GM18511 (cell line): ENCODE results near the gene COX6B2.
"Not testable (repeated sequence)": the region's sequence is repeated elsewhere in the genome, so short reads cannot be mapped to it uniquely, and the experiment has no call there.

Experiments used
- ATAC-seq: cut with Tn5 transposase; IDR thresholded peaks from one replicate; pipeline ENCODE4 v1.9.1; 2021; ENCODE audit warnings: mild to moderate bottlenecking, moderate library complexity; ENCODE audit not compliant: unreplicated experiment

COX6B2 gene

GRCh38 chr19:55354698-55355212 lies at the start of gene COX6B2:
Gene COX6B2, minus strand, starts transcription at chr19:55354719. Its CDS starts 198 bp downstream, at chr19:55354521.
- ATAC-seq: no peak

DNA sequence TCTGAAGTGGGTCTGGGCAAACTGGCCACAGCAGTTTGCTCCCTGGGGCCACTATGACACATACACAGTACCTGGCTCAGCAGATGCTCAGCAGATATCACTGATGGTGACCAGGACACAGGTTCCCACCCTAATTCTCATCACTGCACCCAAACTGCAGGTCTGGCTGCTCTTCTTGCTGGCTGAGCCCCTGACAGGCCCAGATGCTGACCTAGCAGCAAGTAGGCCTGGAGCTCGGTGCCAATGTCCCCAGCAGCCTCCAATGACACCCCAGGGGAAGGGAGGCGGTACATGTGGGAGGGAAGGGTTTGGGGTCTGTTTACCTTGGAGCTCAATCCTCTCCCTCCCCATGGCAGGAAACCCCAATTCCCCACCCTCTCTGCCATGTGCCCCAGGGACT lies 48.0 kb upstream of the COX6B2 start:
- no peak for ATAC-seq

DNA sequence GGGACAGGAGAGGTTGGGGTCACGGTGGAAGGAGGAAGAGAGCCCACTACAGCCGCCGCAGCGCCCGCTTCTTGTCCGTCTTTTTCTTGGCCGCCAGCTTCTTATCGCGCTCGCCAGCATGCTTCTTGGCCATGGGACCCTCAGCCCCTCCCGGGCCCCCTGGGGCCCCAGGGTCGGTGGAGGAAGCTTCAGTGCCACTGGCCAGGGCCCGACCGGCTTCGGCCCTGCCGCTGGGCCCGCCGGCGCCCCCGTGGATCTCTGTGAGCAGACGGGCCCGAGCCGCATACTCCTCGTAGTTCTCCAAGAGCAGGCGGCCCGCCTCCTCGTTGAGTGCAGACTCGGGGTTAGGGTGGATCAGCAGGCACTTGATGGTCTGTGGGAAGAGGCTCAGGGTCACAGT lies 46.9 kb upstream of the COX6B2 start:
- not testable (repeated sequence) for ATAC-seq

DNA sequence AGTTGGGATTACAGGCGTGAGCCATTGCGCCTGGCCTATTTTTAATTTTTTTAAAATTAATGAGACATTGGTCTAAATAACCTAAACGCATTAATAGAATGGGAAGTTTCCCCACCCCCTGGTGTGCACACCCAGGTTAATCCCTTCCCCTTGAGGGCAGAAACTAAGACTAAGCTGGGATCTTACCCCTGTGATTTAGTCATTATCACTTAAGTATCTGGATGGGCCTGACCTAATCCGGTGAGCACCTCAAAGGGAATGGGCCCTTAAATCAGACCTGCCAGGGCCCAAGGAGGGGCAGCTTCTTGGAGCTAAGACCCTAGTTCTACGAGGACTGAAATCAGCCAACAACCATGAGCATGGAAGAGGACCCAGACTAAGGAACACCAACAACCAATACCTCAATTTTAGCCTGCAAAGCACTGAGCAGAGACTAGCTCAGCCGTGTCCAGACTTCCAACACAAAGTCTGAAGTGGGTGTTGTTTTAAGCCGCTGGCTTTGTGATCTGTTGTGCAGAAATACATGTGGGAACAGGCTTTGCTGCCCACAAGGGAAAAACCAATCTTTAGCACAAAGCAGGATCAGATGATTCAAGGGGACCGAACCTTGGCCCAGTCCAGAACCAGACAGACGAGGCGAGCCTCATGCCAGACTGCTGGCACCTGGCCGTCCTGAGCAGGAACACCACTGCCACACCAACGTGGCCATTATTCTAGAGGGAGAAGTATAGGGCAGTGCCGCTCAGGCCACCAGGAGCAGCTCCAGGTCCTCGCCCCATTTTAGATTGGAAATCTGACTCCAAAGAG lies 46.0 kb upstream of the COX6B2 start:
- ATAC-seq: no peak

GRCh38 chr19:55398200-55398925 lies 43.8 kb upstream of the COX6B2 start:
- no peak for ATAC-seq

GRCh38 chr19:55392820-55393761 lies 38.6 kb upstream of the COX6B2 start:
- ATAC-seq: no peak

GRCh38 chr19:55391702-55392615 lies 37.4 kb upstream of the COX6B2 start:
- no peak for ATAC-seq

GRCh38 chr19:55391191-55391670 lies 36.7 kb upstream of the COX6B2 start:
- ATAC-seq: no peak

DNA sequence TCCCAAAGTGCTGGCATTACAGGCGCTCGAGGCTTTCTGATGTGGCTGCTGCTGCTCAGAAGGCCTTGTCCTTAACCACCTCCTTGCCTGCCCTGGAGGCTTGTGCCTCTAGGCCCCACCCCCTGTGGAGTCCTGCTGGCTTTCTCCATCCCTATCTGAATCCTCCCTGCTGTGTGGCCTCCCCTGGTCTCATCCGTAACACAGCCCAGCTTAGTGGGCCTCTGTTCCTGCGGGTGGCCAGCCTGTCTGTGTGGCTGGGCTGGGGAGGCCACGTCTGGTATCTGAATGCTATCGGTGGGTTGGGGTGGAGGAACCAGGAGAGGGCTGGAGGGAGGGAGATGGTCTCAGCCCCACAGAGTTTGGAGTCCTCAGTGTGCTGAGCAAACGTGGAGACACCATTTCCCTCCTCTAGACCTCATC lies 36.0 kb upstream of the COX6B2 start:
- ATAC-seq: no peak

DNA sequence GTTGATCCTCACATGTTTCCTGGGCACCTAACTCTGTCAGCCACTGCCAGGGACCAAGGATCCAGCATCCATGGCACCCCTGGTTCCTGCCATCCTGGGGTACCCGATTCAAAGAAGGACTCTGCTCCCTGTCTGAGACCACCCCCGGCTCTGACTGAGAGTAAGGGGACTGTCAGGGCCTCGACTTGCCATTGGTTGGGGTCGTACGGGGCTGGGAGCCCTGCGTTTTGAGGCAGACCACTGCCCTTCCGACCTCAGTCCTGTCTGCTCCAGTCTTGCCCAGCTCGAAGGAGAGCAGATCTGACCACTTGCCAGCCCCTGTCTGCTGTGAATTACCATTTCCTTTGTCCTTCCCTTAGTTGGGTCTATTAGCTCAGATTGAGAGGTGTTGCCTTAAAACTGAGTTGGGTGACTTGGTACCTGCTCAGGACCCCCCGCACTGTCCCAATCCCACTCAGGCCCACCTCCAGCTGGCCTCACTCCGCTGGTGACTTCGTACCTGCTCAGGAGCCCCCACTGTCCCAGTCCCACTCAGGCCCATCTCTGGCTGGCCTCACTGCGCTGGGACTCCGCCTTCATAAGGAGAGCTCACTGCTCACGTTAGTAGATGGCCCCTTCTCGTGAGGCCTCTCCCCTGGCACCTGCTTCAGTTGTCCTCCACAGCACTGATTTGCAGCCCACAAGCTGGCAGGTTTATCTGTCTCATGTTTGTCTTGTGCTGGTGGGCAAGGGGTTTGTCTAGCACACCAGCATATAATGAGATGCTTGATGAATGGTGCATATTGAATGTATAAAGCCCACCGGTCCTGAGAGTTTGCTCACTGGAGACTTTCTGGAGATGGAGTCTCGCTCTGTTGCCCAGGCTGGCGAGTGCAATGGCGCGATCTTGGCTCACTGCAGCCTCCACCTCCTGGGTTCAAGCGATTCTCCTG lies 35.1 kb upstream of the COX6B2 start:
- no peak for ATAC-seq

- no peak for ATAC-seq
These were observed 33.4 kb upstream of the COX6B2 start for GRCh38 chr19:55387736-55388497.

DNA sequence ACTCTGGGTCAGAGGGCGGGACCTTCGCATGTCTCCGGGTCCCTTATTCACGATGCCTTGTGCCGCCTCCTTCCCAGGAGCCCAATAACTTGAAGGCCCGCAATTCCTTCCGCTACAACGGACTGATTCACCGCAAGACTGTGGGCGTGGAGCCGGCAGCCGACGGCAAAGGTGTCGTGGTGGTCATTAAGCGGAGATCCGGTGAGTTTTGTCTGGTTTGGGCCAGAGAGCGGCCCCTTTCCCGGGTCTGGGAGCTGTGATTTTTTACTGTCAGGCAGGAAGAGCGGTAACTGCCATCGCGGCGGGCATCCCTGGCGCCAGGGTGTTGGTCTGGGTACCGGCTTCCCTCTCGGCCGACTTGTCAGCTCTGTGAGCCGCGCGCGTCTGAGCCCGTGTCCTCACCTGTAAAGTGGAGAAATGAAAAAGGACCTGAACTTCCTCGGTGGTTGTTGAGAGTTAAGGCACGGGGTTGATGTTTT lies 32.0 kb upstream of the COX6B2 start:
- no peak for ATAC-seq

- ATAC-seq: peak; percentile 64
These were observed 31.4 kb upstream of the COX6B2 start, which contains the start of gene RPL28 for GRCh38 chr19:55385724-55386492. Gene RPL28, plus strand, starts transcription at chr19:55385932. Its CDS starts 426 bp downstream, at chr19:55386358.

- ATAC-seq: peak; percentile 61
These were observed 30.6 kb upstream of the COX6B2 start for GRCh38 chr19:55384920-55385723.

DNA sequence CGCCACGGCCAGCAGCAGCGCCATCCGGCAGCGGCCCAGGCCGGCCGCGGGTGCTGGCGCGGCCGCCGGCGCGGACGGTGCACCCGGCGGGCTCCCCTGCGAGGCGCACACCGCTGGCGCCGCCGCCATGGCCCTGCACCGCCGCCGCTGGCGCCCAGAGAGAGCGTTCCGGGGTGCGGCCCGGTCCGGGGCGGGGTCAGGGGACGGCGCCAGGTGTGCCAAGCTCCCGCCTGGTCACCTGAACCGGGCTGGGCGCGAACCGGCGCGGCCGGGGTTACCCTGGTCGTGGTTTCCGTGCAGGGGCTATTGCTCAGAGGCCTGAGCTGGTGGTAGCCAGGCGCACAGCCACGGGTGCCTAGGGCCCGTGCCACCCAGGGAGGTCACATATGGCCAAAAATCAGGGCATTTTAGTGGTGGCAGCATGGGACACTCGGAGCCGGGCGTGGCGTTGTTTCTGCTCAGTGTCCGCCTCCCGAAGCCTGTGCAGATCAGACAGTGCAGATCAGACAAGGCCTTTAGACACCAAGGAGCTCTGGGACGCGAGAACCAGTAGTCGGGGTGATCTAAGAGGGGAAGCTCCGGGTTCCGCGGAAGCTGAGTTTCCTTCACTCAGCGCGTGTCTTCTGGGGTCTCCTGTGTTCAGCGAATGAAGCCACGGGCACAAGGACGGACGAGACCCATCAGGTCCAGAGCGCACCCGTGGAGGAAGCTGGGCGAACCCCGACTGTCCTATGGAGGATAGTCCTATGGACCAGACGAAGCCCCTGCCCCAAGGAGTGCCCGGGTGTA lies 29.8 kb upstream of the COX6B2 start, which contains the start of gene TMEM238:
Gene TMEM238, minus strand, starts transcription at position 162 of the 789 bp plus-strand sequence. Its CDS starts 33 bp downstream, at position 129.
- ATAC-seq: no peak
